BLaER1 treated with 17β-estradiol and CSF1 and Interleukin-3, amounts not matched to agents 10 nM and 100 nM (cell line): ENCODE data around the gene TMBIM6.

Experiments
- H3K27ac ChIP-seq, 11 experiments: shearing (Covaris generic); formaldehyde crosslinking; 2 replicates each; pipeline ENCODE4 v1.8.1; 2022
- H3K27me3 ChIP-seq, 11 experiments: shearing (Covaris generic); formaldehyde crosslinking; 2 replicates each; pipeline ENCODE4 v1.8.1; 2022
- H3K36me3 ChIP-seq, 11 experiments: shearing (Covaris generic); formaldehyde crosslinking; 2 replicates each; pipeline ENCODE4 v1.8.1; 2022
- H3K4me1 ChIP-seq, 10 experiments: shearing (Covaris generic); formaldehyde crosslinking; 2 replicates each; pipeline ENCODE4 v1.8.1; 2022
- H3K4me2 ChIP-seq, 11 experiments: shearing (Covaris generic); formaldehyde crosslinking; 2 replicates each; pipeline ENCODE4 v1.8.1; 2022
- H3K4me3 ChIP-seq, 10 experiments: shearing (Covaris generic); formaldehyde crosslinking; 2 replicates each; pipeline ENCODE4 v1.8.1; 2022
- H3K9ac ChIP-seq, 11 experiments: shearing (Covaris generic); formaldehyde crosslinking; 2 replicates each; pipeline ENCODE4 v1.8.1; 2022
- H3K9me3 ChIP-seq, 11 experiments: shearing (Covaris generic); formaldehyde crosslinking; replicated peaks in 1 of 11; 2 replicates each; pipeline ENCODE4 v1.8.1; 2022
- H4K20me1 ChIP-seq, 11 experiments: shearing (Covaris generic); formaldehyde crosslinking; 2 replicates each; pipeline ENCODE4 v1.8.1; 2022
- Cebpa-rat ChIP-seq, 11 experiments: shearing (Covaris generic); IDR thresholded peaks; 2 replicates each; pipeline ENCODE4 v1.8.1; 2022

Gene TMBIM6

GRCh38 chr12:49790741-49791555, 49.6 kb downstream of the TMBIM6 start:
- no peak for TF ChIP-seq Cebpa-rat (IDR thresholded peaks at IDR 0.05)
- Histone ChIP-seq H3K4me2 (no peak overlapping the region), H4K20me1 (peaks cover 0 to 43% (median 0%) of the 10 kb centered on the region in 11 experiments; a peak in 5 of 22 replicates), H3K4me1 (peaks cover 0 to 17% (median 9%) of the 10 kb centered on the region in 10 experiments; a peak in 8 of 20 replicates), H3K36me3 (peaks cover 3 to 85% (median 43%) of the 10 kb centered on the region in 11 experiments; a peak in 20 of 22 replicates), H3K27me3 (no peaks in the 10 kb centered on the region), H3K4me3 (no peak overlapping the region), H3K9ac (0 out of 22 replicates have a peak overlapping the region, but pooled peaks of 1 of the 11 experiments have one; percentile 8), H3K27ac (no peak overlapping the region), H3K9me3 (peaks cover 0 to 9% (median 6%) of the 10 kb centered on the region in 11 experiments; a peak in 13 of 22 replicates)

DNA sequence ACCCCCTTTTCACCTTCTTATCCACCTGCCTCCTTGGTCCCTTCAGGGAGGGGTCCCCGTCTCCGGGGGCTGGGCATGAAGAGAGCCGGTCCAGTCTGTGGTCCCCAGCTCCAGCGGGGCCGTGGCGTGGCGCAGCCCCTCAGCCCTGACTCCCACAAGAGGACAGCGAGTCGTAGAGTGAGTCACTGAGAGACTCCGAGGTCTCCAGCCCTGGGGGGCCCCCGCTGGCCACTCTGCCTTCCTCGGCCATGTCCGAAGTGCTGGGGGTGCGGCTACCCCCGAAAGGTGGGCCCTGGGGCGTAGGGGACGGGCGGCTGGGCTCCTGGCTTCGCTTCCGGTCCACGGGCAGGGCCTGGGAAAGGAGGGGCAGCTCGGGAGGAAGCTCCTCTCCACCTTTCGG, 50.3 kb downstream of the TMBIM6 start:
- no peak for TF ChIP-seq Cebpa-rat (IDR thresholded peaks at IDR 0.05)
- Histone ChIP-seq H3K4me3 (no peak overlapping the region), H3K9me3 (peaks cover 0 to 9% (median 6%) of the 10 kb centered on the region in 11 experiments; a peak in 13 of 22 replicates), H3K9ac (no peak overlapping the region), H4K20me1 (peaks cover 0 to 46% (median 0%) of the 10 kb centered on the region in 11 experiments; a peak in 6 of 22 replicates), H3K36me3 (peaks cover 10 to 92% (median 50%) of the 10 kb centered on the region in 11 experiments; a peak in 21 of 22 replicates), H3K4me2 (no peak overlapping the region), H3K27ac (no peak overlapping the region), H3K27me3 (no peaks in the 10 kb centered on the region), H3K4me1 (peaks cover 0 to 17% (median 9%) of the 10 kb centered on the region in 10 experiments; a peak in 8 of 20 replicates)

- Histone ChIP-seq H3K9ac (no peak overlapping the region), H3K27me3 (no peaks in the 10 kb centered on the region), H3K4me3 (no peak overlapping the region), H3K4me1 (peaks cover 0 to 17% (median 9%) of the 10 kb centered on the region in 10 experiments; a peak in 10 of 20 replicates), H3K36me3 (peaks cover 17 to 99% (median 57%) of the 10 kb centered on the region in 11 experiments), H3K4me2 (no peak overlapping the region), H3K9me3 (peaks cover 0 to 9% (median 6%) of the 10 kb centered on the region in 11 experiments; a peak in 13 of 22 replicates), H3K27ac (no peak overlapping the region), H4K20me1 (peaks cover 0 to 52% (median 0%) of the 10 kb centered on the region in 11 experiments; a peak in 6 of 22 replicates)
- TF ChIP-seq Cebpa-rat (IDR thresholded peaks at IDR 0.05), result no peak
These were observed 51.0 kb downstream of the TMBIM6 start for GRCh38 chr12:49792181-49792970.

GRCh38 chr12:49792976-49793580, 51.7 kb downstream of the TMBIM6 start:
- H3K4me2 ChIP-seq, result no peak overlapping the region
- no peak overlapping the region for H3K4me3 ChIP-seq
- TF ChIP-seq Cebpa-rat (IDR thresholded peaks at IDR 0.05), result no peak
- no peak overlapping the region for H3K27ac ChIP-seq
- peaks cover 24 to 100% (median 58%) of the 10 kb centered on the region in 11 experiments for H3K36me3 ChIP-seq
- H4K20me1 ChIP-seq, result peaks cover 0 to 57% (median 0%) of the 10 kb centered on the region in 11 experiments; a peak in 6 of 22 replicates
- H3K4me1 ChIP-seq, result peaks cover 0 to 17% (median 9%) of the 10 kb centered on the region in 10 experiments; a peak in 10 of 20 replicates
- no peak overlapping the region for H3K9ac ChIP-seq
- H3K9me3 ChIP-seq, result peaks cover 0 to 4% (median 2%) of the 10 kb centered on the region in 11 experiments; a peak in 7 of 22 replicates
- H3K27me3 ChIP-seq, result no peaks in the 10 kb centered on the region

GRCh38 chr12:49793620-49794019, 52.3 kb downstream of the TMBIM6 start:
- no peak overlapping the region for H3K4me2 ChIP-seq
- H3K4me1 ChIP-seq, result peaks cover 0 to 18% (median 9%) of the 10 kb centered on the region in 10 experiments; a peak in 10 of 20 replicates
- H3K9me3 ChIP-seq, result no peaks in the 10 kb centered on the region
- TF ChIP-seq Cebpa-rat (IDR thresholded peaks at IDR 0.05), result no peak
- H3K27ac ChIP-seq, result no peak overlapping the region
- H3K9ac ChIP-seq, result 0 out of 22 replicates have a peak overlapping the region, but pooled peaks of 1 of the 11 experiments have one; percentile 15
- H4K20me1 ChIP-seq, result peaks cover 0 to 62% (median 0%) of the 10 kb centered on the region in 11 experiments; a peak in 7 of 22 replicates
- no peaks in the 10 kb centered on the region for H3K27me3 ChIP-seq
- no peak overlapping the region for H3K4me3 ChIP-seq
- H3K36me3 ChIP-seq, result peaks cover 28 to 100% (median 62%) of the 10 kb centered on the region in 11 experiments

DNA sequence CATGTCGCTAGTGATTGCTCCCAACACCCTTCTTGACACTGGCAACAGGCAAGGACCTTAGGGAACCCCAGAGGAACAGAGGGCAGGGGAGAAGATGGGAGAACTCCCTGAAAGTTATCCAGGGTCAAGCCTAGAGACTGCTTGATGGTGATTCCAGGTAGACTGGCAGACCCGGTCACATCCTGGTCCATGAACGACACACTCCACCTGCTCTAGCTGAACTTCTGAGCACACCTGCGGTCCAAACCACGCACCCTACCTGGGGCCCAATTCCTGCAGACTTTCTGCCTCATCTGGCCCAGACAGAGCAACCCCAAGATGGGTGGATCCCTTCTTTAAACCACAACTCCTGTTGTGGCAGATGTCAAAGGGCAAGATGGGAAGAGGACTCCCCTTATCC, 52.7 kb downstream of the TMBIM6 start:
- peaks cover 0 to 64% (median 0%) of the 10 kb centered on the region in 11 experiments; a peak in 7 of 22 replicates for H4K20me1 ChIP-seq
- H3K36me3 ChIP-seq, result peaks cover 28 to 100% (median 66%) of the 10 kb centered on the region in 11 experiments
- H3K27ac ChIP-seq, result no peak overlapping the region
- TF ChIP-seq Cebpa-rat (IDR thresholded peaks at IDR 0.05), result no peak
- no peaks in the 10 kb centered on the region for H3K9me3 ChIP-seq
- no peak overlapping the region for H3K4me3 ChIP-seq
- H3K9ac ChIP-seq, result 0 out of 22 replicates have a peak overlapping the region, but pooled peaks of 1 of the 11 experiments have one; percentile 15
- no peak overlapping the region for H3K4me2 ChIP-seq
- peaks cover 0 to 18% (median 10%) of the 10 kb centered on the region in 10 experiments; a peak in 10 of 20 replicates for H3K4me1 ChIP-seq
- H3K27me3 ChIP-seq, result no peaks in the 10 kb centered on the region

DNA sequence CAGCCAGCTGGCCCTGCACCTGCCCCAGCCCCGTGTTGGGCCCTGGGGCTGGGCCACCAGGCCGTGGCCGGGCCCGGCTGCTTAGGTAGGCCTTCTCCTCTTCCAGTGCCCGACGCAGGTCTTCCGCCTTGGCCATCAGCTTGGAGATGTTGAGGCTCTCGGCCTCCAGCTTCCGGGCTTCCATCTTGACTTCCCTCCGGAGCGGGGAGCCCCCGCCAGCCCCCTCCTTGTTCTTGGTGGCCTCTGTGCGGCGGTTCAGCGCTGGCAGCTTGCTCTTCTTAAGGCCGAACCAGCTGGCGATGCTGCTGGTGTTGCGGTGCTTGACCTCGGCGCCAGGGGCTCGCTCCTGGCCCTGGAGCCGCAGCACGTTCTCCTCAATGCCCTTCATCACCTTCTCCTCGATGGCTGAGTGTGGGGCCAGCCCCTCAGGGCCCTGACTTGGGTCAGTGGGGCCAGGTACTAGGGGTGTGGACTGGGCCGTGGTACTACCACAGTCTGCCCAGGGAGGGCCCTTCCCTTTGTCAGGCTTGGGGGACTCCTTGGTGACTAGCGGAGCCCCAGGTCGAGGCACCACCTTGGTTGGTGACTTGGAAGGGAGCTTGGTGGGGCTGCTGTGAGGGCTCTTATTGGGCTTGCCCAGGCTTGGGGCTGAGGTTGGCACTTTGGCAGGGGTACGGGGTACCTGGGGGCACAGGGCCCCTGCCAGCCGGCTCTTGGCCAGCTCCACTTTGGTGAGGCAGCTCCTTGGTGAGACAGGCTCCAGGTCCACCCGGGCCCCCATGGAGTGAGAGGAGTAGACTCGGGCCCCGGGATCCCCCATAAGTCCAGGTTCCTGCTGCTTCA, 53.7 kb downstream of the TMBIM6 start:
- H3K9ac ChIP-seq, result no peak overlapping the region
- no peaks in the 10 kb centered on the region for H3K9me3 ChIP-seq
- H3K4me3 ChIP-seq, result no peak overlapping the region
- H3K36me3 ChIP-seq, result peaks cover 28 to 100% (median 76%) of the 10 kb centered on the region in 11 experiments
- H3K27me3 ChIP-seq, result no peaks in the 10 kb centered on the region
- no peak overlapping the region for H3K4me2 ChIP-seq
- no peak overlapping the region for H3K27ac ChIP-seq
- H3K4me1 ChIP-seq, result peaks cover 0 to 11% (median 6%) of the 10 kb centered on the region in 10 experiments; a peak in 9 of 20 replicates
- TF ChIP-seq Cebpa-rat (IDR thresholded peaks at IDR 0.05), result no peak
- H4K20me1 ChIP-seq, result peaks cover 0 to 74% (median 3%) of the 10 kb centered on the region in 11 experiments; a peak in 7 of 22 replicates
